Karpas-422 (cell line): ENCODE data around the gene PSMC3. TPM values are rescaled to one million over a fixed set of nuclear protein-coding genes. Genes with fewer than 3 reads are reported as not detected.
A peak's percentile ranks its signal among the peaks of the same experiment; 100 is the strongest.

Experiments
- DNase-seq: peaks from one replicate; pipeline ENCODE4 v3.0.0-alpha.2; 2015
- H2AFZ ChIP-seq: fragments of 200-600 bp; sonication (generic); 2 replicates; pipeline ENCODE4 v1.6.1; 2014; ENCODE audit warnings: antibody characterized with exemption, low read length, mixed read lengths
- H3K27ac ChIP-seq: fragments of 200-600 bp; sonication (generic); 2 replicates; pipeline ENCODE4 v1.5.1; 2014; ENCODE audit warnings: mild to moderate bottlenecking, low read length, moderate library complexity
- H3K27me3 ChIP-seq: fragments of 200-600 bp; sonication (generic); 2 replicates; pipeline ENCODE4 v1.6.1; 2014; ENCODE audit warnings: low read length, mixed read lengths
- H3K36me3 ChIP-seq: fragments of 200-600 bp; sonication (generic); 2 replicates; pipeline ENCODE4 v1.6.1; 2014; ENCODE audit warnings: low read length, mixed read lengths; ENCODE audit not compliant: insufficient read depth
- H3K4me1 ChIP-seq: fragments of 200-600 bp; sonication (generic); 2 replicates; pipeline ENCODE4 v1.6.1; 2014; ENCODE audit warnings: mild to moderate bottlenecking, low read length, mixed read lengths
- H3K4me2 ChIP-seq: fragments of 200-600 bp; sonication (generic); 2 replicates; pipeline ENCODE4 v1.6.1; 2014; ENCODE audit warnings: low read length, low read depth, mild to moderate bottlenecking; ENCODE audit not compliant: poor library complexity, severe bottlenecking
- H3K4me3 ChIP-seq: fragments of 200-600 bp; sonication (generic); 2 replicates; pipeline ENCODE4 v1.5.1; 2014; ENCODE audit warnings: mild to moderate bottlenecking, antibody characterized with exemption, low read length, mixed read lengths
- H3K79me2 ChIP-seq: fragments of 200-600 bp; sonication (generic); 2 replicates; pipeline ENCODE4 v1.6.1; 2014; ENCODE audit warnings: mild to moderate bottlenecking, low read length, mixed read lengths
- H3K9ac ChIP-seq: fragments of 200-600 bp; sonication (generic); 2 replicates; pipeline ENCODE4 v1.6.0; 2014; ENCODE audit warnings: low read length
- H3K9me2 ChIP-seq: fragments of 200-600 bp; sonication (generic), shearing (Covaris generic); replicated peaks from 2 replicates; pipeline ENCODE4 v1.6.0; 2014; ENCODE audit warnings: mild to moderate bottlenecking, low read length, moderate library complexity; ENCODE audit not compliant: insufficient read depth
- H3K9me3 ChIP-seq: fragments of 300-700, 200-600 bp; sonication (generic); 2 replicates; pipeline ENCODE4 v1.6.1; 2014; ENCODE audit warnings: low read length, mixed read lengths
- H4K20me1 ChIP-seq: fragments of 200-600 bp; sonication (generic); 2 replicates; pipeline ENCODE4 v1.6.1; 2014; ENCODE audit warnings: mild to moderate bottlenecking, antibody characterized with exemption, low read length, low read depth; ENCODE audit not compliant: insufficient read depth
- total RNA-seq: library from RNA; depleted of rRNA; stranded (reverse); fragments of >200 nt; shearing (Covaris generic); gene quantifications from 2 replicates; pipeline ENCODE4 v1.2.3, GENCODE V29; 2014; ENCODE audit warnings: low replicate concordance

PSMC3 gene
- total RNA-seq, 1 experiment from 2014 or later, result 40.6 TPM

- Histone ChIP-seq H3K27me3 (no peaks in the 10 kb centered on the region), H3K4me3 (peak overlapping the region; percentile 86), H3K79me2 (peaks cover 10% of the 10 kb centered on the region), H3K27ac (peak overlapping the region; percentile 62), H3K9me3 (no peaks in the 10 kb centered on the region), H2AFZ (peak overlapping the region; percentile 47; the same call in 1 of the 2 replicates), H4K20me1 (no peaks in the 10 kb centered on the region), H3K4me1 (peaks cover 41% of the 10 kb centered on the region), H3K9ac (peak overlapping the region; percentile 85), H3K36me3 (no peaks in the 10 kb centered on the region), H3K9me2 (no peaks in the 10 kb centered on the region), H3K4me2 (peak overlapping the region; percentile 87)
- no peak for DNase-seq
These were observed 17.4 kb downstream of the PSMC3 start for GRCh38 chr11:47408598-47409439.

DNA sequence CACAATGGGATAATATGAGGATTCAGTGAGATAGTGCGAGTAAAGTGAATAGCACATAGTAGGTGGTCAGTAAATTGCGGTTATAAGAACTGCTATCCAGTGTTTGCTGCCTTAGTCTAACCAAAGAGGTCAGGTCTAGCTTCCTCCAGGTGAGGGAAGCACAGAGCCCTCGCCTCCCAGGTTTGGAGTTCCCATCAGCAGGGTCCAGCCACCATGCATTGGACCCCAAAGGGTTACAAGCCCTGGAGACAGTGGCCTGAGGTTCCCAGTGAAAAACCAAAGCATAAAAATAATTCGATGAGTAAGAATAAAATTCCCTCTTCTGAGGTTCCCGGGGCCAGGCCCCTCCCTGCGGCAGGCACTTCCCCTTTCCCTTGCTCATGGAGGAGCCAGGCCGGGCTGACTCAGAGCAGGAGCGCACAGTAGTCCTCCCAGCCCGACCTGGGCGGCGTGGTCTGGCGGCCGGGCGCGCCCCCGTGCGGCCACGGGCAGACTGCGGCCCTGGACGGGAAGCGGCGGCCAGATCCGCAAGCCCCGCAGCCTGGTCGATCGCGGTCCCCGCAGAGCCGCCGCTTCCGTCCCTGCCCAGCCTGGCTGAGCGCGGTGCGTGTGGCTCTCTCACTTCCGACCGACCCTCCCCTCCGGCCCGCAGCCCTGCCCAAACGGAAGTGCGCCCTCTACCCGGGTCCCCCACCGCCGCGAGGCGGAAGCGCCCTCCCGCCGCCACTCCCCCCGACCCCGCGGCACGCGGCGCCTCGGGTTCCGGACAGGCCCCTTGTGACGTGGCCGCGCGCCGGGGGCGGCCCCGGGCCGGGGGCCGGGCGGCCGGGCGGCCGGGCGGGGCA lies 18.3 kb downstream of the PSMC3 start, which contains the start of gene SLC39A13:
Gene SLC39A13, plus strand, starts transcription at position 845 of the 845 bp plus-strand sequence. CDS start 1,505 bp downstream, outside the sequence.
- no peaks in the 10 kb centered on the region for H3K9me3 ChIP-seq
- peaks cover 49% of the 10 kb centered on the region for H3K4me1 ChIP-seq
- H3K4me2 ChIP-seq, result peak within 1 kb of the TSS; percentile 93
- no peaks in the 10 kb centered on the region for H3K36me3 ChIP-seq
- peak within 1 kb of the TSS; percentile 86 for H3K4me3 ChIP-seq
- peak; percentile 99 for DNase-seq
- H4K20me1 ChIP-seq, result no peaks in the 10 kb centered on the region
- peaks cover 10% of the 10 kb centered on the region for H3K79me2 ChIP-seq
- no peaks in the 10 kb centered on the region for H3K27me3 ChIP-seq
- H2AFZ ChIP-seq, result peak within 1 kb of the TSS; percentile 47; the same call in 1 of the 2 replicates
- H3K27ac ChIP-seq, result peak within 1 kb of the TSS; percentile 98
- H3K9ac ChIP-seq, result peak within 1 kb of the TSS; percentile 85
- H3K9me2 ChIP-seq, result no peaks in the 10 kb centered on the region

GRCh38 chr11:47406896-47407745 lies 19.1 kb downstream of the PSMC3 start:
- no peaks in the 10 kb centered on the region for H4K20me1 ChIP-seq
- no peaks in the 10 kb centered on the region for H3K9me3 ChIP-seq
- peaks cover 10% of the 10 kb centered on the region for H3K79me2 ChIP-seq
- no peak overlapping the region; the same call in 1 of the 2 replicates for H2AFZ ChIP-seq
- peaks cover 53% of the 10 kb centered on the region for H3K4me1 ChIP-seq
- peak overlapping the region; percentile 93 for H3K4me2 ChIP-seq
- DNase-seq, result peak; percentile 77
- H3K27me3 ChIP-seq, result no peaks in the 10 kb centered on the region
- H3K27ac ChIP-seq, result peak overlapping the region; percentile 98
- peak overlapping the region; percentile 75 for H3K4me3 ChIP-seq
- H3K9me2 ChIP-seq, result no peaks in the 10 kb centered on the region
- H3K36me3 ChIP-seq, result no peaks in the 10 kb centered on the region
- H3K9ac ChIP-seq, result peak overlapping the region; percentile 82

- no peak for DNase-seq
- Histone ChIP-seq H4K20me1 (no peaks in the 10 kb centered on the region), H3K4me2 (no peak overlapping the region)
These were observed 22.7 kb downstream of the PSMC3 start for GRCh38 chr11:47403571-47403970.

DNA sequence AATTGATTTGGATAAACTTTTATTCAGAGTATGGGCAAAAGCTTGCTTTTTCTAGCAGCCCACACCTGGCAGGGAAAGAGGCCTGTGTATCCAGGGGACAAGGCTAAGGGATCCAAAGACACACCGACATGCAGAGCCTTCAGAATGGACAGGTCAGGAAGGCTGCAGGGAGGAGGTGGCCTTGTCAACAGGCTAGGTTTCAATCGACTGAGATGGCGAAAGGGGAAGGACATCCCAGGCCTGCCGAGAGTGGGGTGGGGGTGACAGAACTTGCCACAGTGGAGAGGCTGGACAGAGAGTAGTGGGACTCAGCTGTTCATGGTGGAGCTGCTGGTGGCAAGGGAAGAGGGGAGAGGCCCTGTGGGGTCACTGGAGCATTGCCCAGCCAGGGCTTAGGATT lies 23.1 kb downstream of the PSMC3 start:
- no peaks in the 10 kb centered on the region for H3K79me2 ChIP-seq
- no peak overlapping the region for H3K4me3 ChIP-seq
- peak overlapping the region; percentile 66 for H3K27ac ChIP-seq
- no peak overlapping the region for H3K4me2 ChIP-seq
- no peaks in the 10 kb centered on the region for H3K27me3 ChIP-seq
- peak overlapping the region; percentile 27; the same call in 1 of the 2 replicates for H2AFZ ChIP-seq
- H3K36me3 ChIP-seq, result no peaks in the 10 kb centered on the region
- H3K4me1 ChIP-seq, result peaks cover 68% of the 10 kb centered on the region
- no peaks in the 10 kb centered on the region for H4K20me1 ChIP-seq
- DNase-seq, result no peak
- peak overlapping the region; percentile 37; the same call in 1 of the 2 replicates for H3K9ac ChIP-seq
- H3K9me3 ChIP-seq, result no peaks in the 10 kb centered on the region
- no peaks in the 10 kb centered on the region for H3K9me2 ChIP-seq

More at GRCh38 chr11:47403571-47403970, 22.7 kb downstream of the PSMC3 start:
- H3K36me3 ChIP-seq, result no peaks in the 10 kb centered on the region
- no peaks in the 10 kb centered on the region for H3K9me3 ChIP-seq
- no peaks in the 10 kb centered on the region for H3K27me3 ChIP-seq
- no peaks in the 10 kb centered on the region for H3K9me2 ChIP-seq
- H3K9ac ChIP-seq, result peak overlapping the region; percentile 37; the same call in 1 of the 2 replicates
- H3K27ac ChIP-seq, result peak overlapping the region; percentile 66
- peaks cover under 1% of the 10 kb centered on the region; the same call in 1 of the 2 replicates for H3K79me2 ChIP-seq
- H2AFZ ChIP-seq, result peak overlapping the region; percentile 27; the same call in 1 of the 2 replicates
- H3K4me1 ChIP-seq, result peaks cover 64% of the 10 kb centered on the region
- no peak overlapping the region for H3K4me3 ChIP-seq

- Histone ChIP-seq H3K9ac (peak overlapping the region; percentile 95), H3K4me2 (peak overlapping the region; percentile 86)
These were observed 25.4 kb downstream of the PSMC3 start for GRCh38 chr11:47400768-47401279.

More at GRCh38 chr11:47400768-47401279, 25.4 kb downstream of the PSMC3 start:
- H3K4me1 ChIP-seq, result peaks cover 54% of the 10 kb centered on the region
- H3K27me3 ChIP-seq, result no peaks in the 10 kb centered on the region
- peak overlapping the region; percentile 84 for H3K4me3 ChIP-seq
- no peaks in the 10 kb centered on the region for H3K79me2 ChIP-seq
- H3K9me2 ChIP-seq, result no peaks in the 10 kb centered on the region
- no peaks in the 10 kb centered on the region for H3K36me3 ChIP-seq
- H3K27ac ChIP-seq, result peak overlapping the region; percentile 100
- no peak overlapping the region for H2AFZ ChIP-seq
- peak; percentile 88 for DNase-seq
- H3K9me3 ChIP-seq, result no peaks in the 10 kb centered on the region
- no peaks in the 10 kb centered on the region for H4K20me1 ChIP-seq
